Ureter (tissue), 1 donor: ENCODE results near the gene MISFA. TPM values are rescaled to one million over a fixed set of nuclear protein-coding genes. Genes with fewer than 3 reads are reported as not detected.
A peak's percentile ranks its signal among the peaks of the same experiment; 100 is the strongest.
"Not testable (repeated sequence)": the region's sequence is repeated elsewhere in the genome, so short reads cannot be mapped to it uniquely, and the experiment has no call there.

Experiments
- DNase-seq: peaks from one replicate; pipeline ENCODE4 v3.0.0-alpha.2; 2020; ENCODE audit warnings: low spot score
- total RNA-seq: library from RNA; stranded (reverse); gene quantifications from one replicate; pipeline ENCODE4 v1.2.4, GENCODE V29; 2023
- donor health status: DM: yes; HTN: yes; CAD: no.

The MISFA gene
- total RNA-seq, 1 donor from 2014 or later: 5.9 TPM

DNA sequence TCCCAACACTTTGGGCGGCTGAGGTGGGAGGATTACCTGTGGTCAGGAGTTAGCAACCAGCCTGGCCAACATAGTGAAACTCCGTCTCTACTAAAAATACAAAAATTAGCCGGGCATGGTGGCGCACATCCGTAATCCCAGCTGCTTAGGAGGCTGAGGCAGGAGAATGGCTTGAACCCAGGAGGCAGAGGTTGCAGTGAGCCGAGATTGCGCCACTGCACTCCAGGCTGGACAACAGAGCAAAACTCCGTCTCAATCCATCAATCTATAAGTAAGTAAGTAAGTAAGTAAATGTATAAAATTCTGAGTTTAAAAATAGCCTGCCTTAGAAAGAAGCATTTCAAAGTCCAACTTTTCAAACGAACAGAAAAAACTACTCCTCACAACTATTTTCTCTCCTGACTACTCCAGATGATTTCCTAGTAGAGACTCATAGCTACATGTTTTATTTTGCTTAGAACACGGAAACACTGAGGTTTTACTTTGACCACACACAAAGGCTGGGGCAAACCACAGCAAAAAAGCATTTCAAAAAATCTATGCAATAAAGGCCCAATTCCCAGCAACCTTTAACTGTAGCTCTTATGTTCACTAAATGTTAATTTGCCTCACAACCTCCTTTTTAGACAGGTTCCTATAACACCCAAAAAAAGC, 18.2 kb downstream of the MISFA start:
- no peak for DNase-seq

DNA sequence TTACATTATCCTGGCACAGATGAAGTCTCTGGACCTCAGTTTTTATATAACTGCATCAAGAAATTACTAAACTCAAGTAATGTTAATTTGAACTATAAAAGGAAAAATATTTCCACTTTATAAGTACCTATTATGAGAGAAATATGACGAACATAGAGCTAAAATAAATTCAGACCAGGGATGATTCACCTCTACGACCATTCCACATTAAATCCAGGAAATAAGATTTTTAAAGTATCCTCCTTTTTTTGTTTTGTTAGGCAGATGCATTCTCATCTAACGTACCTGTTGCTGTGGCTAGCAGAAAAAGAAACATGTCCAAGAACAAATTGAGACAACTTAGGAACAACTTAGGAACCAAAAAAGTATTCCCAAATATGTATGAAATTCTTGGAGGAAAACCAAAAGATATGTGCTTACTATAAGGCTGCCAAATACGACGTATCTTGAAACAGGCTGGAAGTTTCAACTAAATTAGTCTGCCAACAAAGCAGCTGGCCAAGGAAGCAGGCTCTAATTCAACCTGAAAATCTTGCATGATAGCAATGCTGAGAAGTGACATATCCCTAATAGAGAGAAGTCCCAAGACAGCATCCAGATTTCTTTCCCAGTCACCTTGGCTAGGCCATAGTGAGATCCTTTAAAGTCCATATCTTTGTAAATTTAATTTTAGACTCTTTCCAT, 18.9 kb downstream of the MISFA start:
- DNase-seq: no peak

GRCh38 chr11:18623707-18624106, 24.1 kb downstream of the MISFA start:
- DNase-seq: no peak

DNA sequence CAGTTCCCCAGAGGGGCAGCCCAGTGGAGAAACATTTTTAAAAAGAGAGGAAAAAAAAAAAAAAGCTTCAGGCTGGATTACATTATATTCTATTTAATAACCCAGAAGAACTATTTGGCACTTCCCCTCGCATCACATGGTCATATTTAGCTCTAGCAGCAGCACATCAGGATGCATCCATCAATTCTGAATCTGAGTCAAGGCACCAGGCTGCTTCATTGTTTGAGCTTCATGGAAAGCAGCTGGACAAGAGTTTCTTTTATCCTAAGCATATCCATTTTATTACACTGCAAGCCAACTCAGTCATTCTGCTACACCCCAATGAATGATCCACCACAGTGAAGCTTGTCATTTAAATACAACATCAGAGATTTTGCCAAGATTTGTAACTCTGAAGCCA, 24.6 kb downstream of the MISFA start:
- DNase-seq: no peak

DNA sequence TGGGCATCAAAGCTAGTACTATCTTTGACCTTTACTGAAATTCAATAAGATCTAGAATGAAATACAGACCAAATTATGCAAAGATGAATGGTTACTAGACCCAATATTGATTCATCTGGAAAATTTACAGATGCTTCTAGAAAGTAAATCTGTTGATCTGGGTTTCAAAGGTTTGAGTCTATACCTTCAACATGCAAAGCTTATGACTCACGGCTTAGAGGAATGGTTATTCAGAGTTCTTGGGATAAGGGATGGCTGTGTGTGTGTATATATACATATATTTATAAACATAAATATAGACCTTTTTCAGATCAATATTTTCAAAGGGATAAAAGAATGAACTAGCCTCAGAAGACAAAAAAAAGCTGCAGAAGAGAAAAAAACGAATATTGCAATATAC, 33.3 kb downstream of the MISFA start:
- DNase-seq: no peak

DNA sequence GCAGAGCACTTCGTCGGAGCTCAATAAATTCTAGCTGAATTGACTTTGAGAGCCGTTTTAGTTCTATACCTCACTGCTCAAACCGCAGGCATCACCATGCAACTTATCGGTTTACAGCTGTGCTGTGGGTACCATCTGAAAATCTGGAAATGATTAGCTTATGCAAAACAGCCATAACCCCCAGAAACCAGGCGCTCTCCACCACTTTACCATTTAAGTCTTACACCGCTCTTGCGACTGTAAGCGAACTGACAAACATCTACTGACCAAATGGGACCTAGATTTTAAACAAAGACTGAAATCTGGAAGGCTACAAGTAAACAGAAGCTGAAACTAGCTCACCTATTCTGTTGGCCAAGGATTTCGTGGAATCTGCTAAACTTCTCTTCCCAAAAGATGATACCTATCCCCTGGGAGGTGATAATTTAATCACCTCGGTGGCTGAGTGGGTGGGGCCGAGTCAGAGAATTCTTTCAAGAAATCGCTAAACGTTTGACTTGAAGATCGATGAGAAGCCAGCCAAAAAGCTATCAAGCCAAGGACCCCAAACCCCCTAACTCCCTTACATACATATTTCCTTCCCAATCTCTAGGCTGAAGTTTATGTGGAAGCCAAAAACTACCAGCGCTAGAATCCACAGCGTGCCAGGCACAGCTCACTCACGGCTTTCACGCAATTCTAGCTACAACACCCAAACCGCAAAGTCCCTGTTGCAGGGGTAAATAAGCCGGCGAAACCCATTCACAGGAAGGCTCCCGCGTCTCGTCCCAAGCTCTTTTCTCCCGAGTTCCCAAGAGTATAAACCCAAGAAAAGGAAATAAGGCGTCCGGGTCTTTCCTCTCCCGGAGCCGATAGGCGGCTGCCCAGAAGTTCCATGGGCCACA, 33.9 kb downstream of the MISFA start:
- DNase-seq: no peak

DNA sequence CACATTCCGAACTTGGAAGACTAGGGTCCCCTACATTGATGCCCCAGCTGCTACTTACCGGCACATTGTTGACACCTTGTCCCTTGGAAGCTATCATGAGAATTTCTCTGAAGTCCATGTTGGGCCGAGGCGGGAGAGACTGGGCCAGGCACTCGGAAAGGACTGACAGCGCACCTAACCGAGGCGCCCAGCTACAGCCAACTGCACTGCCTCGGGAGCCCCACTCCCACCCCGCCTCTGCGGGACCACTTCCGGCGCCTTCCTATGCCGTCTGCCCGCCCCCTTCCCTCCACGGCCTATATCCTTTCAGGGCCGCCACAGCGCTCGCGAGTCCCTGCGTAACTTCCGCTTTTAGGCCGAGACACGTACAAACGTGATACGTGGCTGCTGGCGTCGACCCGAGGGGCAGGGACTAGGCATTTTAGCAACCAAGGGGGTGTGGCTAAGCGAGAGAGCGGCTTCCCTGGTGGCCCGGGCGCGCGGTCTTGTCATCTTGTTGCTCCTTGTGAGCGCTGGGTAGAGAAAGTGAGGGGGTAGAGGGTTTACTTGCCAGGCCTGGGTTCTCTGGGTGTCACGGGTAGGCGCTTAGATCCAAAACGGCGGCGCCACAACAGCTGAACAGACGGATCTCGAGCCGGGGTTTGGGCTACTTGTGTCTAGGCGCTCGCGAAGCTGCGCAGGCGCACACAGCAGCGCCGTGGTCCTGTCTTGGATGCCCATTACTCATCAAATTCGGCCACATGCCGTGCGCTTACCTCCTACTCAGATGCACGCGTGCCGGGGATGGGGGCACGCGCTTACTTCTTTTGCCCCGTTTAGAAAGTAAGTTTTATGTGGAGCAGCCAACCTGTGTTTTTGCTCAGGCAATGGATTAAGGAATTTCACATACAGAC, 34.8 kb downstream of the MISFA start, which contains the start of gene SPTY2D1:
Gene SPTY2D1 (minus strand): TSS at position 203 of the 893 bp plus-strand sequence. CDS start 85 bp downstream, at position 118.
- DNase-seq: peak; percentile 99

DNA sequence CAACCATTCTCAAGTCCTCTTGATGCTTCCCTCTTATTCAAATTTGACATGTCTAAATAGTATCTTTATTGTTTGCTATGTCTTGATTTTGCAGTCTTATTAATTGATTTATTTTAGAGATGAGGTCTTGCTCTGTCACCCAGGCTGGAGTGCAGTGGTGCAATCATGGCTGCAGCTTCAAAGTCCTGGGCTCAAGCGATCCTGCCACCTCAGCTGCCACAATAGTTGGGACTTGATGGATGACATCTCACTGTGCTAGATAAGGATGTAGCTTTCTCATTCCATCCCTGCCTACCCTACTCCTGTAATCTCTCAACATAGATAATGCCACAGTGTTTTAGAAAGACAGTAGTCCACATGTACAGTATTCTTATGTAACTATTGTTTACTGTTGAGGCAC, 42.1 kb downstream of the MISFA start:
- no peak for DNase-seq

GRCh38 chr11:18643034-18643433, 43.4 kb downstream of the MISFA start:
- DNase-seq: not testable (repeated sequence)

- DNase-seq: no peak
Measured at GRCh38 chr11:18650353-18650752, 50.8 kb downstream of the MISFA start.

DNA sequence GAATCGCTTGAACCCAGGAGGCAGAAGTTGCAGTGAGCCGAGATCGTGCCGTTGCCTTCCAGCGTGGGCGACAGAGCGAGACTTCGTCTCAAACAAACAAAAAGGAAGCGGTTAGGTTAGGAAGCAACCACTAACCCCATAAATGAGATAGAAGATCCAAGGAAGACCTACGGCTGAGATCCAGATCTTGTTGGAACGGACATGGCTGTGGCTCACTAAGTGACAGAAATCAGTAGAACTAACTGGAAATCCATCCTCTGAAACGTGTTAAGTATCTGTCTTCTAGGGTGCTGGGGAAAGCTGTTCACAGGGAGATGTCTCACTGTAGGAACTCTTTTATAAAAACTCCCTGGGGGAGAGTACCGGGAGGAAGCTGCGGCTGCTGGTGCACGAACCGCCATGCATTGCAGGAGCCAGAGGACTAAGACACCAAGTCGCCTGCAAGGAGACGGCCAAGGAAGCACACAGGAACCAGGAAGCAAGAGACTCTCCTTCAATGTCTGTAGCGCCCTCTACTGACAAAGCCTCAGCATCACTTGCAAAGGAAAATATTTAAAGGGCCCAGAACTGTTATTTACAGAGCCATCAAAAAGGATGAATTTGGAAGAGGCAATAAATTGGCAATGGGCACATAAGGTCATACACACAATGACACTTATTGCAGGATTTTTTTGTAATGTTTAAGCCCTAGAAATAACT, 51.4 kb downstream of the MISFA start:
- no peak for DNase-seq

Other genes starting within 250 kb of the MISFA start
- 304 TPM for gene LDHA, start 205.2 kb upstream of the MISFA start, total RNA-seq
- gene LDHC, start 187.5 kb upstream of the MISFA start, total RNA-seq: not detected
- not detected for gene LDHAL6A, start 143.9 kb upstream of the MISFA start, total RNA-seq
- 51.5 TPM for gene TSG101, start 72.8 kb upstream of the MISFA start, total RNA-seq
- 30.9 TPM for gene UEVLD, start 11.1 kb upstream of the MISFA start, total RNA-seq
- 17.7 TPM for gene SPTY2D1, start 34.6 kb downstream of the MISFA start, total RNA-seq
- 4.6 TPM for gene TMEM86A, start 99.0 kb downstream of the MISFA start, total RNA-seq
- 4.1 TPM for gene IGSF22, start 126.4 kb downstream of the MISFA start, total RNA-seq
- 2.6 TPM for gene PTPN5, start 192.0 kb downstream of the MISFA start, total RNA-seq